Measurements from ENCODE around the gene PITPNB.

Gene PITPNB

GRCh38 chr22:27829620-27830019, 89.4 kb downstream of the PITPNB start:
- no peak for TF ChIP-seq CTCF (conservative IDR thresholded peaks at IDR 0.05; ENCODE audit: control insufficient read depth, insufficient read depth, low read depth, low read length)
- no peak overlapping the region for H3K4me3 ChIP-seq (ENCODE audit: control insufficient read depth, low read depth, low read length)
- no peak for DNase-seq (ENCODE audit: low read depth)

- no peak for TF ChIP-seq CTCF (conservative IDR thresholded peaks at IDR 0.05; ENCODE audit: control insufficient read depth, insufficient read depth, low read depth, low read length)
- DNase-seq (ENCODE audit: low read depth), result no peak
- no peak overlapping the region for H3K4me3 ChIP-seq (ENCODE audit: control insufficient read depth, low read depth, low read length)
Measured at GRCh38 chr22:27827604-27828587, 91.2 kb downstream of the PITPNB start.

- TF ChIP-seq CTCF (conservative IDR thresholded peaks at IDR 0.05; ENCODE audit: control insufficient read depth, insufficient read depth, low read depth, low read length), result peak; percentile 40
- DNase-seq (ENCODE audit: low read depth), result peak; percentile 15
- no peak overlapping the region for H3K4me3 ChIP-seq (ENCODE audit: control insufficient read depth, low read depth, low read length)
Measured at GRCh38 chr22:27825174-27825573, 93.9 kb downstream of the PITPNB start.

- H3K4me3 ChIP-seq (ENCODE audit: control insufficient read depth, low read depth, low read length), result no peak overlapping the region
- no peak for DNase-seq (ENCODE audit: low read depth)
- TF ChIP-seq CTCF (conservative IDR thresholded peaks at IDR 0.05; ENCODE audit: control insufficient read depth, insufficient read depth, low read depth, low read length), result no peak
Measured at GRCh38 chr22:27823221-27823620, 95.8 kb downstream of the PITPNB start.

GRCh38 chr22:27820896-27821866, 97.9 kb downstream of the PITPNB start:
- no peak for DNase-seq (ENCODE audit: low read depth)
- H3K4me3 ChIP-seq (ENCODE audit: control insufficient read depth, low read depth, low read length), result no peak overlapping the region
- no peak for TF ChIP-seq CTCF (conservative IDR thresholded peaks at IDR 0.05; ENCODE audit: control insufficient read depth, insufficient read depth, low read depth, low read length)

- no peak overlapping the region for H3K4me3 ChIP-seq (ENCODE audit: control insufficient read depth, low read depth, low read length)
- TF ChIP-seq CTCF (conservative IDR thresholded peaks at IDR 0.05; ENCODE audit: control insufficient read depth, insufficient read depth, low read depth, low read length), result no peak
- no peak for DNase-seq (ENCODE audit: low read depth)
Measured at GRCh38 chr22:27816552-27816951, 102.5 kb downstream of the PITPNB start.

Measured in fibroblast of mammary gland (primary cell).